OCI-LY3 (cell line): Measurements from ENCODE around the gene GPR63.
A peak's percentile ranks its signal among the peaks of the same experiment; 100 is the strongest.
"Not testable (repeated sequence)": the region's sequence is repeated elsewhere in the genome, so short reads cannot be mapped to it uniquely, and the experiment has no call there.

Experiments used
- H2AFZ ChIP-seq: fragments of 200-600, 300-600 bp; shearing (Covaris generic); 2 replicates; pipeline ENCODE4 v1.6.0; 2014; ENCODE audit warnings: antibody characterized with exemption, low read depth, low read length
- H3K27ac ChIP-seq: fragments of 200-600, 300-600 bp; sonication (generic); 2 replicates; pipeline ENCODE4 v1.5.1; 2014; ENCODE audit warnings: mild to moderate bottlenecking, low read length, moderate library complexity, mixed read lengths
- H3K27me3 ChIP-seq: fragments of 200-600, 300-600 bp; sonication (generic); 2 replicates; pipeline ENCODE4 v1.6.1; 2014; ENCODE audit warnings: low read depth, low read length, mixed read lengths
- H3K36me3 ChIP-seq: fragments of 200-600, 300-600 bp; sonication (generic); replicated peaks from 2 replicates; pipeline ENCODE3; 2014; ENCODE audit warnings: low read depth, low read length, mixed read lengths
- H3K4me1 ChIP-seq: fragments of 300-600, 200-600 bp; sonication (generic); 2 replicates; pipeline ENCODE4 v1.6.1; 2014; ENCODE audit warnings: low read length, mixed read lengths
- H3K4me2 ChIP-seq: fragments of 200-600, 300-600 bp; sonication (generic); 2 replicates; pipeline ENCODE4 v1.6.1; 2014; ENCODE audit warnings: low read length, mixed read lengths
- H3K4me3 ChIP-seq: fragments of 300-600, 200-600 bp; sonication (generic); 2 replicates; pipeline ENCODE4 v1.5.1; 2014; ENCODE audit warnings: antibody characterized with exemption, mild to moderate bottlenecking, low read length, moderate library complexity
- H3K79me2 ChIP-seq: fragments of 300-600, 200-600 bp; shearing (Covaris generic); 2 replicates; pipeline ENCODE4 v1.6.1; 2014; ENCODE audit warnings: mild to moderate bottlenecking, low read length, mixed read lengths
- H3K9ac ChIP-seq: fragments of 300-600, 200-600 bp; shearing (Covaris generic); 2 replicates; pipeline ENCODE4 v1.6.0; 2014; ENCODE audit warnings: mild to moderate bottlenecking, low read length, moderate library complexity
- H3K9me3 ChIP-seq: fragments of 200-600, 300-600 bp; shearing (Covaris generic); 2 replicates; pipeline ENCODE4 v1.6.1; 2014; ENCODE audit warnings: low read length, mixed read lengths; ENCODE audit not compliant: insufficient read depth
- H4K20me1 ChIP-seq: fragments of 200-600, 300-600 bp; sonication (generic); 2 replicates; pipeline ENCODE4 v1.6.1; 2016; ENCODE audit warnings: low read length, mixed read lengths; ENCODE audit not compliant: insufficient read depth
- EZH2phosphoT487 ChIP-seq: fragments of 200-600 bp; shearing (Covaris generic); IDR thresholded peaks from 2 replicates; pipeline ENCODE4 v1.6.1; 2018; ENCODE audit warnings: antibody characterized with exemption, mixed run types, low read depth
- TF ChIP-seq, protein P1 (sequence below): fragments of 200-600, 300-600 bp; sonication (generic); IDR thresholded peaks from 2 replicates; pipeline ENCODE4 v1.5.1; 2014; ENCODE audit warnings: antibody characterized with exemption, low read length, low read depth

The GPR63 gene, protein sequence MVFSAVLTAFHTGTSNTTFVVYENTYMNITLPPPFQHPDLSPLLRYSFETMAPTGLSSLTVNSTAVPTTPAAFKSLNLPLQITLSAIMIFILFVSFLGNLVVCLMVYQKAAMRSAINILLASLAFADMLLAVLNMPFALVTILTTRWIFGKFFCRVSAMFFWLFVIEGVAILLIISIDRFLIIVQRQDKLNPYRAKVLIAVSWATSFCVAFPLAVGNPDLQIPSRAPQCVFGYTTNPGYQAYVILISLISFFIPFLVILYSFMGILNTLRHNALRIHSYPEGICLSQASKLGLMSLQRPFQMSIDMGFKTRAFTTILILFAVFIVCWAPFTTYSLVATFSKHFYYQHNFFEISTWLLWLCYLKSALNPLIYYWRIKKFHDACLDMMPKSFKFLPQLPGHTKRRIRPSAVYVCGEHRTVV

DNA sequence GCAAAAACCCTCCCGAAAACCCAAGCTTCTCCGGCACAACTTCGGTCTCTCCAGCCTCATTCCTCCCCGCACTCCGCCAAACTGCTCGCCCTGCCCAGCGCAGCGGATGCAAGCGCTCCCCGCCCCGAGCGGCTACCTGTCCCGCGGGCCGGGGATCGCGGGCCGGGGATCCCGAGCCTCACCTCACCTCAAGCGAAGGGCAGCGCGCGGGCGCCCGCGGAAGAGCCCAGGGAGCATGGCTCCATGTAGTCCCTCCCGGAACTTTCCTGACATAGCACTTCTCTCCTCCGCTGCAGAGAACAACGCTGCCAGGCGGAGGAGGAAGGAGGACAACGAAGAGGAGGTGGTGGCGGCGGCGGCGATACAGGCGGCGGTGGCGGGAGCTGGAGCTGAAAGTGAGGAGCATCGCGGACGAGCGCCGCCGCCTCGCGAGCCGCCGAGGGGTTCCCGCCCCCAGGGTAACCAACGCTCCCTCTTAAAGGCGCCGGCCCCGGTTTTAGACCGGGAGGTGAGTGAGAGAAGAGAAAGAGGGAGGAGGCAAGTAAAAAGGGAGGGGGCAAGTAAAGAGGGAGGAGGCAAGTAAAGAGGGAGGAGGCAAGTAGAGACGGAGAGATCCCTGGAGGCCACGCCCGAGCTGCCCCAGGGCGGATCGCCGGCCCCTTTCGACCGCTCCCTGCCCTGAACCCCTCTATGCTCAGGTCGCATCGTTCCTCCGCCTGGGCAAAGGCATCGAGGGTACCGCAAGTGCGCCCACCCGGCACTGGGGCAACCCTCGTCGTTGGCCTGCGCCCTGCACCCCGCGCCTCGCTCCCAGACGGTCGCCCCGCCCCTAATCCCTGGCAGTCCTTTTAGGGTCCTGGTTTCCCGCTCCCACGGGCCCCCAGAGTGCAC lies at the start of gene GPR63:
Gene GPR63 (minus strand): TSS at position 397 of the 891 bp plus-strand sequence. CDS start 37,746 bp downstream, outside the sequence.
- Histone ChIP-seq H3K4me2 (peak within 1 kb of the TSS; percentile 90), H2AFZ (peak within 1 kb of the TSS; percentile 88), H3K9ac (peak within 1 kb of the TSS; percentile 78), H3K4me3 (peak within 1 kb of the TSS; percentile 98), H3K27me3 (peaks cover 10% of the 10 kb centered on the region; the same call in 1 of the 2 replicates), H3K79me2 (peaks cover 6% of the 10 kb centered on the region; the same call in 1 of the 2 replicates), H3K27ac (no peak within 1 kb of the TSS), H3K36me3 (no peaks in the 10 kb centered on the region), H3K9me3 (no peaks in the 10 kb centered on the region), H4K20me1 (no peaks in the 10 kb centered on the region), H3K4me1 (peaks cover 12% of the 10 kb centered on the region)
- no peak for TF ChIP-seq EZH2phosphoT487
- TF ChIP-seq, protein P1, sequence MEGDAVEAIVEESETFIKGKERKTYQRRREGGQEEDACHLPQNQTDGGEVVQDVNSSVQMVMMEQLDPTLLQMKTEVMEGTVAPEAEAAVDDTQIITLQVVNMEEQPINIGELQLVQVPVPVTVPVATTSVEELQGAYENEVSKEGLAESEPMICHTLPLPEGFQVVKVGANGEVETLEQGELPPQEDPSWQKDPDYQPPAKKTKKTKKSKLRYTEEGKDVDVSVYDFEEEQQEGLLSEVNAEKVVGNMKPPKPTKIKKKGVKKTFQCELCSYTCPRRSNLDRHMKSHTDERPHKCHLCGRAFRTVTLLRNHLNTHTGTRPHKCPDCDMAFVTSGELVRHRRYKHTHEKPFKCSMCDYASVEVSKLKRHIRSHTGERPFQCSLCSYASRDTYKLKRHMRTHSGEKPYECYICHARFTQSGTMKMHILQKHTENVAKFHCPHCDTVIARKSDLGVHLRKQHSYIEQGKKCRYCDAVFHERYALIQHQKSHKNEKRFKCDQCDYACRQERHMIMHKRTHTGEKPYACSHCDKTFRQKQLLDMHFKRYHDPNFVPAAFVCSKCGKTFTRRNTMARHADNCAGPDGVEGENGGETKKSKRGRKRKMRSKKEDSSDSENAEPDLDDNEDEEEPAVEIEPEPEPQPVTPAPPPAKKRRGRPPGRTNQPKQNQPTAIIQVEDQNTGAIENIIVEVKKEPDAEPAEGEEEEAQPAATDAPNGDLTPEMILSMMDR: no peak

DNA sequence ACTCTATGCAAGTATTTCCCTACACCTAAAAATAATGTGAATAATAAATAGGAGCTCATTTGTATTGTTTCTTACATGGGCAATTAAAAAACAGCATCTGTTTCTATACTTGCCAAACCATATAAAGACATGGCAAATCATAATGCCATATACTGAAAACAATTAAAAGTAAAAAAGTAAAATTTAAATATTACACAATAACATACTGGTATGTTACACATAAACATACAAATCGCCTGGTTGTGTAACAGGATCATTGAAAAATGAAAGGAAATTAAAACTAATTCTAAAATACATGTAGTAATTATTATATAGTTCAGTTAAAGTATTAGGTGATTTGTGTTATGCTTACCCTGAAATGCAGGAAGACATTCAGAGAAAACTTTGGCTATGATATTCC lies 49.2 kb upstream of the GPR63 start:
- H3K36me3 ChIP-seq: no peaks in the 10 kb centered on the region
- no peak overlapping the region for H3K9ac ChIP-seq
- H3K4me2 ChIP-seq: no peak overlapping the region
- H3K79me2 ChIP-seq: no peaks in the 10 kb centered on the region
- no peaks in the 10 kb centered on the region for H4K20me1 ChIP-seq
- no peak overlapping the region for H3K27ac ChIP-seq
- H3K9me3 ChIP-seq: no peaks in the 10 kb centered on the region
- H3K27me3 ChIP-seq: no peaks in the 10 kb centered on the region
- no peak overlapping the region for H3K4me3 ChIP-seq
- H3K4me1 ChIP-seq: peaks cover 3% of the 10 kb centered on the region; the same call in 1 of the 2 replicates
- no peak overlapping the region for H2AFZ ChIP-seq
- no peak for TF ChIP-seq EZH2phosphoT487
- TF ChIP-seq, protein P1: no peak

DNA sequence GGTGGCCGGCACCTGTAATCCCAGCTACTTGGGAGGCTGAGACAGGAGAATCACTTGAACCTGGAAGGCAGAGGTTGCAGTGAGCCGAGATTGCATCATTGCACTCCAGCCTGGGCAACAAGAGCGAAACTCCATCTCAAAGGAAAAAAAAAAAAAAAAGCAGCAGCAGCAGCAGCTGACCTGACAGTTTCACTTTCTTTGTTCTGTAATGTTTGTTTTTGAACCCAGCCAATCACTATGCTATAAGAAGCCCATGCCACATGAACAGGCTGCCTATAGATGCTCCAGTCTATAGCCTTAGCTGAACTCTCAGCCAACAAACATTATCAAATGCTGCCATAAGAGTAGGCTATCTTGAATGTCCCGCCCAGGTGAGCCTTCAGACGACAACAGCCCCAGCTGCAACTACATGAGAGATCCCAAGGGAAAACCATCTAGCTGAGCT lies 47.9 kb upstream of the GPR63 start:
- not testable (repeated sequence) for H4K20me1 ChIP-seq, H3K36me3 ChIP-seq, H3K27me3 ChIP-seq, H3K4me1 ChIP-seq, H3K9me3 ChIP-seq, H3K79me2 ChIP-seq, H3K9ac ChIP-seq, H3K27ac ChIP-seq
- Histone ChIP-seq H3K4me2 (peak overlapping the region; percentile 56), H2AFZ (0 out of 2 replicates have a peak overlapping the region, but pooled peaks have one; percentile 54), H3K4me3 (peak overlapping the region; percentile 24)

DNA sequence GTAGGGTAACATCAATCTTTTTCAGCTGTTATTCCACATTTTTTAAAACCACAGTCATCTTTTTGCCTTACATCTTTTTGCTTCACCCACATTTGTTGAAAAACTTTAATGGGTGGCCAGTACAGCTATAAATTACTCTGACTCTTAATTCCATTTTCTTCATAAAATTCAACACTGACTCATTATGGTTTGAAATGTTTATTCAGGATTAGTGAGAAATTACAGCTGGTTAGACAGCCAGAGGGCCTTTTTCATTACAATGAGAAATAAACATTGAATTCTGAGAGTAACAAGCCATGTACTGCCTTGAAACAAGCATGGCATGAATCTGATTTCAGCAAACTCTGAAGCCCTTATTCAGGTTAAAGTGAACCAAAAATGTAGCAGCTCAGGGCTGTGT lies 40.9 kb upstream of the GPR63 start:
- TF ChIP-seq, protein P1: no peak
- TF ChIP-seq EZH2phosphoT487: no peak
- H3K9ac ChIP-seq: no peak overlapping the region

More for the DNA sequence above, 40.9 kb upstream of the GPR63 start:
- Histone ChIP-seq H3K4me2 (no peak overlapping the region), H2AFZ (no peak overlapping the region), H3K36me3 (no peaks in the 10 kb centered on the region), H3K27ac (no peak overlapping the region), H3K79me2 (no peaks in the 10 kb centered on the region), H3K4me1 (no peaks in the 10 kb centered on the region), H4K20me1 (no peaks in the 10 kb centered on the region), H3K27me3 (no peaks in the 10 kb centered on the region), H3K4me3 (no peak overlapping the region), H3K9me3 (no peaks in the 10 kb centered on the region)
